RWPE2 (cell line): ENCODE measurements around the gene ITGB7.
A peak's percentile ranks its signal among the peaks of the same experiment; 100 is the strongest.
"Not testable (repeated sequence)": the region's sequence is repeated elsewhere in the genome, so short reads cannot be mapped to it uniquely, and the experiment has no call there.

Experiments
- ATAC-seq: fragments of 200-7000 bp; cut with Tn5 transposase; 3 replicates; pipeline ENCODE4 v1.9.1; 2021; ENCODE audit warnings: low read depth
- DNase-seq: peaks from one replicate; pipeline ENCODE4 v3.0.0-alpha.2; 2020; ENCODE audit warnings: low spot score
- H3K27ac ChIP-seq: fragments of 450-650 bp; 2 replicates; pipeline ENCODE4 v1.5.1; 2017; ENCODE audit warnings: mild to moderate bottlenecking; ENCODE audit not compliant: poor library complexity, severe bottlenecking
- H3K27me3 ChIP-seq: fragments of 250-450 bp; sonication (Bioruptor Pico); 2 replicates; pipeline ENCODE4 v1.5.1; 2021; ENCODE audit warnings: mild to moderate bottlenecking, moderate library complexity; ENCODE audit not compliant: insufficient read depth, poor library complexity, severe bottlenecking
- H3K36me3 ChIP-seq: fragments of 250-450 bp; sonication (Bioruptor Pico); 2 replicates; pipeline ENCODE4 v1.5.1; 2020; ENCODE audit warnings: low read depth, mild to moderate bottlenecking, moderate library complexity
- H3K4me1 ChIP-seq: fragments of 250-450 bp; sonication (Bioruptor Pico); 2 replicates; pipeline ENCODE4 v1.5.1; 2021; ENCODE audit warnings: mild to moderate bottlenecking, moderate library complexity; ENCODE audit not compliant: insufficient read depth, poor library complexity, severe bottlenecking
- H3K4me3 ChIP-seq: fragments of 250-450 bp; sonication (Bioruptor Pico); 2 replicates; pipeline ENCODE4 v1.5.1; 2021; ENCODE audit warnings: mild to moderate bottlenecking, moderate library complexity; ENCODE audit not compliant: severe bottlenecking
- H3K9me3 ChIP-seq: fragments of 250-450 bp; sonication (Bioruptor Pico); 2 replicates; pipeline ENCODE4 v1.5.1; 2021; ENCODE audit warnings: mild to moderate bottlenecking, moderate library complexity; ENCODE audit not compliant: severe bottlenecking
- TF ChIP-seq, protein P1 (sequence below): fragments of 450-650 bp; IDR thresholded peaks from one replicate; pipeline ENCODE4 v1.5.1; 2017; ENCODE audit warnings: mild to moderate bottlenecking, moderate library complexity; ENCODE audit not compliant: poor library complexity, severe bottlenecking

The ITGB7 gene

GRCh38 chr12:53166837-53167236 lies 40.2 kb downstream of the ITGB7 start:
- Histone ChIP-seq H3K27ac (no peak overlapping the region), H3K27me3 (no peaks in the 10 kb centered on the region), H3K9me3 (no peaks in the 10 kb centered on the region), H3K36me3 (no peaks in the 10 kb centered on the region), H3K4me3 (no peak overlapping the region), H3K4me1 (no peaks in the 10 kb centered on the region)
- no peak for DNase-seq
- TF ChIP-seq, protein P1, sequence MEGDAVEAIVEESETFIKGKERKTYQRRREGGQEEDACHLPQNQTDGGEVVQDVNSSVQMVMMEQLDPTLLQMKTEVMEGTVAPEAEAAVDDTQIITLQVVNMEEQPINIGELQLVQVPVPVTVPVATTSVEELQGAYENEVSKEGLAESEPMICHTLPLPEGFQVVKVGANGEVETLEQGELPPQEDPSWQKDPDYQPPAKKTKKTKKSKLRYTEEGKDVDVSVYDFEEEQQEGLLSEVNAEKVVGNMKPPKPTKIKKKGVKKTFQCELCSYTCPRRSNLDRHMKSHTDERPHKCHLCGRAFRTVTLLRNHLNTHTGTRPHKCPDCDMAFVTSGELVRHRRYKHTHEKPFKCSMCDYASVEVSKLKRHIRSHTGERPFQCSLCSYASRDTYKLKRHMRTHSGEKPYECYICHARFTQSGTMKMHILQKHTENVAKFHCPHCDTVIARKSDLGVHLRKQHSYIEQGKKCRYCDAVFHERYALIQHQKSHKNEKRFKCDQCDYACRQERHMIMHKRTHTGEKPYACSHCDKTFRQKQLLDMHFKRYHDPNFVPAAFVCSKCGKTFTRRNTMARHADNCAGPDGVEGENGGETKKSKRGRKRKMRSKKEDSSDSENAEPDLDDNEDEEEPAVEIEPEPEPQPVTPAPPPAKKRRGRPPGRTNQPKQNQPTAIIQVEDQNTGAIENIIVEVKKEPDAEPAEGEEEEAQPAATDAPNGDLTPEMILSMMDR: no peak
- ATAC-seq: peak; percentile 19; the same call in 1 of the 3 replicates

- H3K27me3 ChIP-seq: not testable (repeated sequence)
These were observed 44.0 kb downstream of the ITGB7 start for GRCh38 chr12:53163008-53163407.

DNA sequence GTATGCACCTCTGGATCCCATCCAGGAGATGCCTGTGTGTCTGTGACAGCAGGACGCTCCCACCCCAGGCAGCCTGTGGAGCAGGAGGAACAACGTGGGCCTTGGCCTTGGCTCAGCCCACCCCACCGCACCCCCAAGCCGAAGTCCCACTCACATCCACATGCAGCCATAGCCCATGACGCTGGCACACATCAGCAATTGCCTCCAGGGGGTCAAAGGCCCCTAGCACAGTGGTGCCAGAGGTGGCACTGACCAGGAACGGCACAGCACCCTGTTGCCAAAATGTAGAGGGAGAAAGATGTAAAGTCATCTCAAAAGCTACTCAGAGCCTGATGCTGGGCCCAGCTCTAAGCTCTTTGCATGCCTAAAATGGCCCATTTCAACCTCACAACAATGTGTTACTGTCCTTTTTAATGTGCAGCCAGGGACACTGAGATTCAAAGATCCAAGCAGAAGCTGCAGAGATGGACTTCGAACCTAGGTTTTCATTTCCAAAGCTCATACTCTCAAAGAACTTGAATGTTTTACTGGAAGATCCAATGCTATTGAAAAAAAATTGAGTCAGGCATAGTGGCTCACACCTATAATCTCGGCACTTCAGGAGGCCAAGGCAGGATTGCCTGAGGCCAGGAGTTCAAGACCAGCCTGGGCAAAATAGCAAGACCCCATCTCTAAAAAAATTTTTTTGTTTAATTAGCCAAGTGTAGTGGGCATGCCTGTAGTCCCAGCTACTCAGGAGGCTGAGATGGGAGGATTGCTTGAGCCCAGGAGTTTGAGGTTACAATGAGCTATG lies 45.7 kb downstream of the ITGB7 start:
- ATAC-seq: no peak
- no peaks in the 10 kb centered on the region for H3K4me1 ChIP-seq

More at GRCh38 chr12:53163008-53163407, 44.0 kb downstream of the ITGB7 start:
- not testable (repeated sequence) for H3K9me3 ChIP-seq, H3K27ac ChIP-seq, H3K4me3 ChIP-seq, H3K36me3 ChIP-seq, ATAC-seq, DNase-seq, H3K4me1 ChIP-seq

DNA sequence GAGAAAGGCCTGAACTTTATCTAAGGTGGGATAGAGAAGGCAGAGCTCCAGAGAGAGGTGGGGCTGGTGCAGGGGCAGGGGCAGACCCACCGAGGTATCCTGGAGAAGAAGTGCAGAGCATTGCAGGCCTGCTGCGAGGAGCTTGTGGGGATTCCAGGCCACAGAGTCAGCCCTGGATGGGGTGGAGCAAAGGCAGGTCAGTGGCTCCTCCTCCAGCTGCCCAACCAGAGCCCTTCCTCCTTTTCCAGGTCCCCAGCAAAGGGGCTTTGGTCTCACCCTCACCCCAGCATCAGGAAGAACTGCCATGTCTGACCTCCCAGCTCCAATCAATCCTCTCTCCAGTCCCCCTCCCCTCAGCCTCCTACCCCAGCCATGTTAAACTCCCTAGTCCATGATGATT lies 46.4 kb downstream of the ITGB7 start:
- Histone ChIP-seq H3K4me3 (no peak overlapping the region), H3K36me3 (no peaks in the 10 kb centered on the region), H3K4me1 (no peaks in the 10 kb centered on the region), H3K27ac (no peak overlapping the region), H3K27me3 (no peaks in the 10 kb centered on the region), H3K9me3 (no peaks in the 10 kb centered on the region)
- ATAC-seq (no peak), DNase-seq (no peak)
- TF ChIP-seq, protein P1: no peak

More for the DNA sequence above, 45.7 kb downstream of the ITGB7 start:
- DNase-seq: no peak
- Histone ChIP-seq H3K27me3 (no peaks in the 10 kb centered on the region), H3K27ac (no peak overlapping the region), H3K9me3 (no peaks in the 10 kb centered on the region), H3K4me3 (no peak overlapping the region), H3K36me3 (no peaks in the 10 kb centered on the region)
- TF ChIP-seq, protein P1: no peak

- no peaks in the 10 kb centered on the region for H3K4me1 ChIP-seq
These were observed 47.1 kb downstream of the ITGB7 start for GRCh38 chr12:53160000-53160399.

More at GRCh38 chr12:53160000-53160399, 47.1 kb downstream of the ITGB7 start:
- Histone ChIP-seq H3K4me3 (no peak overlapping the region), H3K27me3 (no peaks in the 10 kb centered on the region), H3K27ac (no peak overlapping the region), H3K36me3 (no peaks in the 10 kb centered on the region), H3K9me3 (no peaks in the 10 kb centered on the region)
- DNase-seq (no peak), ATAC-seq (no peak)
- TF ChIP-seq, protein P1: no peak
